GM18517 (cell line): Measurements from ENCODE around the gene UGT1A8.

ENCODE experiments used
- ATAC-seq: cut with Tn5 transposase; IDR thresholded peaks from one replicate; pipeline ENCODE4 v1.9.1; 2021; ENCODE audit warnings: mild to moderate bottlenecking, moderate library complexity; ENCODE audit not compliant: unreplicated experiment

The UGT1A8 gene

DNA sequence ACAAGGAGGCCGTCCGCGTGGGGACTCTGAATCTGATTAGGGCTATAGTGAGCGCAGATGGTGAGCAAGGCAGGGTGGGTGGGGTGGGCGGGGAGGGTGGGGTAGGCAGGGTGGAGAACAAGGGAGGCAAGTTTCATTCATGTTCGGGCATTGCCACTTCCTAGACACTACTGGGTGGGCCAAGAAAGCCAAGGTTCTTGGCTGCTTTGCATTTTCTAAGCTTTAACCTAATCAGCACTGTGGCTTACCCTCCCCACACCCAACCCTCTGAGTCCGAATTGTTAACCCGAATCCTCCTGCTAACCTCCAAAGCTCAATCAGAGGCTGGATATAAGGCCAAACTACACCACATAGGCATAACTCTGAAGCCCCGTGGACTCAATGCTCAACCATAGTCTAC is 178.8 kb downstream of the UGT1A8 start:
- no peak for ATAC-seq

GRCh38 chr2:233798335-233799086 is 181.1 kb downstream of the UGT1A8 start:
- ATAC-seq, result no peak

DNA sequence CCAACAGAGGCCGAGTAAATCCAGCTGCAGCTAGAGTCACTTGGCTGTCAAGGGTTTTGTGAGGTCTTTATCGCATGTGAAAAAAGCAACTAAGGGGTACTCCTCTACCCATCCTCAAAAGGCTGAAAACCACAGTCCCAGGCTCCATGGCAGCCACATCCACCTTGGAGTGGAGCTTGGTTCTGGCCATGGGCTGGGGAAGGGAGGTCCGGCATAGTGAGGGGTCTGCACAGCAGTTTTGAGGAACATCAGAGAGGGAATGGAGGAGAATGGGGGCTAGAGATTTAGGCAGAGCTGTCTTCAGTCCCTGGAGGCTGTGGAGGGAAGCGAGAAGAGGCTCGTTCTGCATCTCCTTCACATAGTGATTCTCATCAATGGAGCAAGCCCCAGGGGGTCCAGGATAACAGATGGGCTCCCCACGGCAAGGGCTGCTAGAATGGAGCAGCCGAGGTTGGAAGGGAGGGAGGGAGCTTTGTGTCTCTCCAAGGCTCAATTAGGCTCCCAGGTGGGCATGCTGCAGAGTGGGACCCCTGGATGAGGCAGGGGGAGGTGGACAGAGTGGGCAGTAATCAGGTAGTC is 181.7 kb downstream of the UGT1A8 start:
- no peak for ATAC-seq

- no peak for ATAC-seq
Observed at GRCh38 chr2:233799716-233800115, 182.3 kb downstream of the UGT1A8 start.

GRCh38 chr2:233800208-233800607 is 182.8 kb downstream of the UGT1A8 start:
- no peak for ATAC-seq

DNA sequence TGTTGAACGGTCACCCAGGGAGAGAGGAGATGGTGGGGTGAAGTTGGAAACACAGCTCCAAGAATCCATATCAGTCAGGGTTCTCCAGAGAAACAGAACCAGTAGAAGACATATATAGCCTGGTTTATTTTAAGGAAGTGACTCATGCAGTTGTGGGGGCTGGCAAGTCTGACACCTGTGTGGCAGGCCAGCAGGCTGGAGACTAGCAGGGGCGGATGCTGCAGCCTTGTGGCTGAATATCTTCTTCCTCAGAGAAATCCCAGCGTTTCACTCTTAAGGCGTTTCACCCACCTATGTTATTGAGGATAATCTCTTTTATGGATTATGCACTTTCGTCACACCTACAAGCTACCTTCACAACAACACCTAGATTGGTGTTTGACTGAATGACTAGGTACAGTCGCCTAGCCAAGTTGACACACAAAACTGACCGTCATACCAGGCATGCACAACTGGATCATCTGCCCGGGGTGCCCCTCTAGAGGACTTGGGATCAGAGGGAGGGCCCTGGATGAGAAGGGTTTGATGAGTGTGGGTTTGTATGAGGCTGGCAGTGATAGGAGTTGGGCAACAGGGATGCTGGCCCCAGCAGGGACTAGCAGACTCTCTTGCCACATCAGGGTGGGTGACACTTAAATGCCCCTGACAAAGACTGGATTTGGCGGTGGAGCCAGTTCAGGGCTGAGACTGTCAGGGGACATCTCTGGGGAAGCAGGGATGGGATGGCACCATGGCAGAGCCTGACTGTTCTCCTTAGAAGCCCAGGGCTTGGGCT is 184.1 kb downstream of the UGT1A8 start:
- ATAC-seq, result no peak

- no peak for ATAC-seq
Observed at GRCh38 chr2:233802132-233802815, 184.8 kb downstream of the UGT1A8 start.

- no peak for ATAC-seq
Observed at GRCh38 chr2:233803292-233803911, 186.0 kb downstream of the UGT1A8 start.

- no peak for ATAC-seq
Observed at GRCh38 chr2:233803994-233804393, 186.6 kb downstream of the UGT1A8 start.

DNA sequence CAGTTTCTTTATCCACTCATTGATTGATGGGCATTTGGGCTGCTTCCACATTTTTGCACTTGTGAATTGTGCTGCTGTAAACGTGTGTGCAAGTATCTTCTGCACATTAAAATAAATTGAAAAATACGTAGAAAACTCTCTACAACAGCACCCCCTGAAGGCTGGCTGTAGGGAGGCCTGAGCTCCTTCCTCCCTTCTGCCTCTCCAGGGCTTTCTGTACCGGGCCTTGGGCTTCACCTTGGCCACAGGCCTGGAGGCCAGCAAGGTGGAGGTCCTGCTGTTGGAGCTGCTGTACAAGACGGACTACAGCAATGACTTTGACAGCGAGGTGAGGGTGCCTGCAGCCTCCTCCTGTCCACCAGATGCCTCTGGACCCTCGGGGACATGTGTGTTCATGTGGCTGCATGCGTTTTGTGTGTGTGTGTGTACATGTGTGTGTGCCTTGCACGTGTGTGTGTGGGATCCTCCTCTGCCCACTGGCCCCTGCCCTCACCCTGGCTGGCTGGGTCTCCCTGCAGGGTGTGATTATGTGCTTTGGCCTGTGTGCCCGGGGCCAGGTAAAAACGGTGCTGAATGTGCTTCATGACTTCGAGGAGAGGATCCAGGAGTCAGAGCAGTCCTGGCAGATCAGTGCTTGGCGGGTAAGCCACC is 189.9 kb downstream of the UGT1A8 start:
- no peak for ATAC-seq

- ATAC-seq, result no peak
Observed at GRCh38 chr2:233807966-233808935, 190.8 kb downstream of the UGT1A8 start.

DNA sequence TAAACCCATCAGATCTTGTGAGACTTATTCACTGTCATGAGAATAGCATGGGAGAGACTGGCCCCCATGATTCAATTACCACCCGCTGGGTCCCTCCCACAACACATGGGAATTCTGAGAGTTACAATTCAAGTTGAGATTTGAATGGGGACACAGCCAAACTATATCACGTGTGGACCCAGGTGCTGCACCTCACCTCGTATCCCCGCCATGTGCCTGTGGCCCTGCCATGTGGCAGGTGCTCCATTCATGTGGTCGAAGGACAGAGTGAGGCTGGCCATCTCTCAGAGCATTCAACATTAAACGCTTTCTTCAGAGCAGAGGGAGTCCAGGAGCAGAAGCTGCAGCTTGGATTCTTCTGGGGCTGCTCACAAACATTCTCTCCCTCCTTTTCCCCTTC is 193.0 kb downstream of the UGT1A8 start:
- no peak for ATAC-seq

DNA sequence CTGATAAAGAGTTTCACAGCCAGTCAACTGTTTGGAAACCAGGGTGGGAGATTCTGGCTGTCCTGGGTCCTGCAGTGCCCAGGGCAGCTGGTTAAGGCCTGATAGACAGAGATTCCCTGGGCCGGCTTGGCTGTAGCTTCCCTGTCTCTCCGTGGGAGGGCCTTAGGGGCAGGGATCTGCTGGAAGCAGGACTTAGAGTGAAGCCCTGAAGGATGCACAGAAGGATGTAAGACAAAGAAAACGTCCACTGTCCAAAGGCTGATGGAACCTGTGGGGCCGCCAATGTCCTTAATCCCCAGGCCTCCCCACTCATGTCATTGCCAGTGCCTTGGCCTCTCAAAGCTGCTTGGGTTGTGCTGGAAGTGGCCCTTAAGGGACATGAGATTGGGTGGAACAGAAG is 193.7 kb downstream of the UGT1A8 start:
- ATAC-seq, result no peak

DNA sequence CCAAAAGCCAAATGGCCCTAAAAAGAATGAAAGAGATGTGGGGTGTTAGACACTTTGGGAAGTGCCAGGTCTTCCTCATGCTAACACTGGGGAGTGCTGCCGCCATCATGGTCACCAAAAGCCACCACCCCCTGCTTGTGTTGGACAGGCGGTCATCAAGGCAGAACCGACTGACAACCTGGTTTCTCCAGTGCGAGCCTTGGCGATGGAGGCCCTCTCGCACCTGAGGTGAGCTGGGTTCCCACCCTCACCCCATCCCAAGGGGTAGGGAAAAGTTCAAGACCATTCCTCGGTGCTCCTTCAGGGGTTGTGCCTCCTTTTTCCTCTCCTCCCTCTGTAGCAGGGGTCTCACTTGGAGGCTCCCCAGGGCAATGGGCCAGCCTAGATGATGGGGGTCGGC is 194.3 kb downstream of the UGT1A8 start:
- ATAC-seq, result no peak

DNA sequence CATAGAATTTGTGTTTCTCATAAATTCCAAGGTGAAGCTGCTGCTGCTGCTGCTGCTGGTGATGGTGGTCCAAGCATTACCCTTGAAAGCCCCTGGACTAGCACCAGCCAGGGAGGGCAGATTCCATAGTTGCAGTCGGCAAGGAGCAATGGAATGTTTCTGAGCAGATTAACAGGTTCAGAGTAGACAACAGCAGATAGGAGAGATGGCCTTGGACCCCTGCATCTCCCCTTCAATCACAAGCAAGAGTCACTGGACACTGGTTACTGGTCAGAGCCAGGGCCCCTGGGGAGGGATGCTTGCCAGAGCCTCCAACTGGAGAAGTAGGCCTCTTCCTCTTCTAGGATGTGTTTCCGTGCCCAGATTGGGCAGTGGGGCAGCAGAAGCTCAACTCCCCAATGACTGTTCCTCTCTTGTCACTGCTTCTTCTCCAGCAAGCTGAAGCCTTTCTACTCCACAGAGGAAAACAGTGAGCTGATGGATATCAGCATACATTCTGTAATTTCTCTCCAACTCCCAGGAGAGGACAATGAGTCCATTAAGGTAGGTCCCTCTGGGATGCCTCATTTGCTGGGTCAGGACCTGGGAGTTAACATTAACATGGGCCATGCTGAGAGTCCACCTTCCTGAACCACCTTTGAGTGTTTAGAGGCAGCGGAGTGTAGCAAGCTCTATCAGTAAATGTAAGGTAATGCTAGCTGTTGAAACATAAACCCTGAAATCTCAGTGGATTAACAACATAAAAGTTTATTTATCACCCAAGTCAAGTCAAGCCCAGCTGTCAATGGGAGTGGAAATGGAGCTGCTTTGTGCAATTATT is 196.0 kb downstream of the UGT1A8 start:
- no peak for ATAC-seq

DNA sequence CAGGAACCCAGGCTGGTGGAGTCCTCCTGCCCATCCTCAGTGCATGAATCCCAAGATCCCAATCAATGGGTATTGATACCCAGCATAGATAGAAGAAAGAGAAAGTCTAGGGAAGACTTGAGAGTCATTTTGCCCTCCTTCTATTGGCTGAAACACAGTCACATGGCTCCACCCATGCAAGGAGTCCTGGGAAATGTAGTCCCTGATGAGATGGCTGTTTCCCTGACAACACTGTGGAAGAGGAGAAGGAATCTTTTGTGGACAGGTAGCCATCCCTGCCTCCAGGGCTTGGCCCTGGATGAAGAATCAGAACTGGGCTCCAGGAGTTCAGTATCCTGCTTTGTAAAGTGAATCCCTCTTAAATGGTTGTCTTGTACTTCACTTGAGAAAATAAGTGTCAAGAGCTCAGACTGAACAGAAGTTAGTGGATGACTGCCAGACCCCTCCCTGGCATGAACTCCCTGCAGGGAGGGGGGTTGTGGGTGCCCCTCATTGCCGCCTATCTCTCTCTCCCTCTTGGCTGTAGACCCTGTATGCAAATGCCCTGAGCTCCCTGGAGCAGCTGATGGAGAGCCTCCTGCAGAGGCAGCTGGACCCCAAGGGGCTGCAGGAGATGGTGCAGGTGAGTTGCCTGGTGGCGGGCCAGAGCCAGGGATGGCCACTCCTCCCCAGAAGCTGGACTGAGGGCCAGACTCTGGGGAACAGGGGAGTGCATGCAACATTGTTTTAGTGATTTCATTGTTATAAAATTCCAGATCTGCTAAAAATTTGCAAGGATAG is 196.8 kb downstream of the UGT1A8 start:
- no peak for ATAC-seq

GRCh38 chr2:233815861-233816260 is 198.4 kb downstream of the UGT1A8 start:
- no peak for ATAC-seq

DNA sequence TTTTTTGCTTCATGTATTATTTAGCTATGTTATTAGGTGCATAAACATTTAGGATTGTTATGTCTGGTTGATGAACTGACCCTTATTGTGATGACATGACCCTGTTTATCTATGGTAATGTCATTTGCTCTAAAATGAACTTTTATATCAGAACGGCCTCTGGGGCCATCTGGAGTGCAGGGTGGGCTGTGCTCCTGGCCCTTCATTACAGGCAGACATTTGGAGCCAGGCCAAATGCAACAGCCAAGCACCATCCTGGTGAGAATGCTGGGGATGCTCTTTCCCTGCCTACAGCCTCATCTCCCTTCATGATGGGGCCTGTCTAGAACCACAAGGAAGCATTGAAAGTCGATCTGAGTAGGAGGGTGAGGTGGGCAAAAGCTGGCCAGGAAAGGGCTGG is 198.9 kb downstream of the UGT1A8 start:
- ATAC-seq, result no peak
